Measurements from ENCODE around the gene ATP10A. TPM values are rescaled to one million over a fixed set of nuclear protein-coding genes. Genes with fewer than 3 reads are reported as not detected.

Gene ATP10A
- total RNA-seq, 6 experiments from 2014 or later, result 31.0 to 39.5 (median 33.9) TPM

DNA sequence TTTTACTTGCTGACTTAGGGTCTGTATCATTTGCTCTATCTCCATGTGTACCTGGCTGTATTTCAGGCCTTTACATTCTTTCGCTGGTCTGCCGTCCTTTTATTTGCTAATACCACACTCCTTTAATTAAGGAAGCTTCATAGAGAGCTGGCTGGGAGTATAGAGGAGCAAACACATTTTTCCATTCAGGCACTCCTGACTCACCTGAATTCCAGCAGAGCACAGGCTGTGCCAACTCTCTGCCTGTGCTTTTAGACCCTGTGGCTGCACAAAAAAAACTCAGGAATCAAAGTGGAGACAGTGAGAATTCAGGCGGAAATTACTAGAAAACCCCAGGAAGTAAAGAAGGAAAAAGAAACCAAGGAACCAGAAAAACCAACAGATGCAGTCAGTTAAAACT is 29.0 kb upstream of the ATP10A start:
- peaks cover 45% of the 10 kb centered on the region for H3K4me1 Mint-ChIP-seq (ENCODE audit: low read depth)
- no peaks in the 10 kb centered on the region for H3K9me3 Mint-ChIP-seq
- no peaks in the 10 kb centered on the region; the same call in 1 of the 2 replicates for H3K27me3 Mint-ChIP-seq (ENCODE audit: insufficient read depth)
- peak overlapping the region; percentile 78 for H3K27ac Mint-ChIP-seq
- DNase-seq, result peak; percentile 28
- peak overlapping the region; percentile 52 for H3K4me3 Mint-ChIP-seq
- no peaks in the 10 kb centered on the region for H3K36me3 Mint-ChIP-seq (ENCODE audit: low read depth)
- TF ChIP-seq, protein P1, sequence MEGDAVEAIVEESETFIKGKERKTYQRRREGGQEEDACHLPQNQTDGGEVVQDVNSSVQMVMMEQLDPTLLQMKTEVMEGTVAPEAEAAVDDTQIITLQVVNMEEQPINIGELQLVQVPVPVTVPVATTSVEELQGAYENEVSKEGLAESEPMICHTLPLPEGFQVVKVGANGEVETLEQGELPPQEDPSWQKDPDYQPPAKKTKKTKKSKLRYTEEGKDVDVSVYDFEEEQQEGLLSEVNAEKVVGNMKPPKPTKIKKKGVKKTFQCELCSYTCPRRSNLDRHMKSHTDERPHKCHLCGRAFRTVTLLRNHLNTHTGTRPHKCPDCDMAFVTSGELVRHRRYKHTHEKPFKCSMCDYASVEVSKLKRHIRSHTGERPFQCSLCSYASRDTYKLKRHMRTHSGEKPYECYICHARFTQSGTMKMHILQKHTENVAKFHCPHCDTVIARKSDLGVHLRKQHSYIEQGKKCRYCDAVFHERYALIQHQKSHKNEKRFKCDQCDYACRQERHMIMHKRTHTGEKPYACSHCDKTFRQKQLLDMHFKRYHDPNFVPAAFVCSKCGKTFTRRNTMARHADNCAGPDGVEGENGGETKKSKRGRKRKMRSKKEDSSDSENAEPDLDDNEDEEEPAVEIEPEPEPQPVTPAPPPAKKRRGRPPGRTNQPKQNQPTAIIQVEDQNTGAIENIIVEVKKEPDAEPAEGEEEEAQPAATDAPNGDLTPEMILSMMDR (IDR thresholded peaks at IDR 0.05), result no peak

DNA sequence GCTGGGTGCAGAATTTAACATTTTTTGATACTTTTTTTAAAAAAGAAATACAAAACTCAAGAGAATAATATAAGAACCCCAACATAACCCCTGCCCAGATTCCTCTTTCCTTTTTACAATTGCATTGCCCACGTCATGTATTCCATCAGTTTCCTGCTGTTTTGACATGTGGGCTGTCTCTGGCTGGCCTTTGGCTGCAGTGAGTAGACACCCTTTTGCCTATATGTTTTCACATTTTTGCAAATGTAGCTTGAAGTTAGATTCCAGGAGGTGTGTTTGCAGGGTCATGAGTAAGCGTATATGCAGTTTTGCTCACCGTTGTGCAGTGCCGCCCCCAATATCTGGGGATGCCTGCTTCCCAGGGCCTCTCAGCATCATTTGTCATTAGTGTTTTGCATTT is 28.0 kb upstream of the ATP10A start:
- Mint-ChIP-seq H3K27me3 (ENCODE audit: insufficient read depth) (no peaks in the 10 kb centered on the region; the same call in 1 of the 2 replicates), H3K27ac (no peak overlapping the region), H3K4me3 (no peak overlapping the region), H3K9me3 (no peaks in the 10 kb centered on the region), H3K4me1 (ENCODE audit: low read depth) (peaks cover 51% of the 10 kb centered on the region), H3K36me3 (ENCODE audit: low read depth) (no peaks in the 10 kb centered on the region)
- TF ChIP-seq, protein P1 (IDR thresholded peaks at IDR 0.05), result no peak
- no peak for DNase-seq

DNA sequence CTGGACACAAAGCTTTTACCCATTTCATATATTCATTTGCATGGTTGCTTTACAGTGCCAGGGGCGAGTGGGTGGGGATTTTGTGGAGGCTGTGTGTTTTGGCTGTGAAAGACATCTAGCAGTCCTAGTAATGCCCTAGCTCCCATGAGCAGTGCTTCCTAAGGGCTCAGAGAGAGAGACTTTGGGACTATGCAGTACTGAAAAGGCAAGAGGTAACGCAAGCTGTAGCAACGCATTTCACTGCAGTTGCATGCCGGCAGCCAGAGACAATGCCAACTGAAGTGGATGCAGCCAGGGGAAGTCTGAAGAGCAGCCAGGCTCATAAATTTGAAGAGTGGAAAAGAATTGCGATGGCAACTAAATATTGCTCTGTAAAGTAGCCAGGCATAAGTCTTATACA is 27.4 kb upstream of the ATP10A start:
- H3K4me1 Mint-ChIP-seq (ENCODE audit: low read depth), result peaks cover 54% of the 10 kb centered on the region
- no peaks in the 10 kb centered on the region; the same call in 1 of the 2 replicates for H3K27me3 Mint-ChIP-seq (ENCODE audit: insufficient read depth)
- H3K4me3 Mint-ChIP-seq, result no peak overlapping the region
- DNase-seq, result no peak
- no peak overlapping the region for H3K27ac Mint-ChIP-seq
- no peaks in the 10 kb centered on the region for H3K9me3 Mint-ChIP-seq
- TF ChIP-seq, protein P1 (IDR thresholded peaks at IDR 0.05), result no peak
- no peaks in the 10 kb centered on the region for H3K36me3 Mint-ChIP-seq (ENCODE audit: low read depth)

DNA sequence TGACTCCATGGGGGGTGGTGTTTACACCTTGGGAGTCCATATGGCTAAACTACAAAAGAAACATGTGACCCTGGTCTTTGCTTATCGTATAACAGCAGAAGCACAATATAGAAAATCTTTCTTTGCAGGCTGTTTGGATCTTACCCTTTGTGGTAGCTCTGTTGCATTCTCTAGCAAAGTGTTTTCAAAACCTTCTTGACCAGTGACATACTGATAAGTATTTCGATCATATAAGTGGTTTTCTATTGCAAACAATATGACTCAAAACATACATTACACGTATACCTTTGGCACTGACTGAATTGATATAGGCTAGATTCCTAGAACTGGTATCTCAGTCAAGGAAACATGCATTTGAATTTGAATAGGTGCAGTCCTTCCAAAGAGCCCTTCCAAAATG is 24.7 kb upstream of the ATP10A start:
- Mint-ChIP-seq H3K27me3 (ENCODE audit: insufficient read depth) (no peaks in the 10 kb centered on the region; the same call in 1 of the 2 replicates), H3K9me3 (no peaks in the 10 kb centered on the region), H3K4me3 (no peak overlapping the region), H3K36me3 (ENCODE audit: low read depth) (no peaks in the 10 kb centered on the region), H3K27ac (no peak overlapping the region), H3K4me1 (ENCODE audit: low read depth) (peaks cover 56% of the 10 kb centered on the region)
- no peak for DNase-seq
- TF ChIP-seq, protein P1 (IDR thresholded peaks at IDR 0.05), result no peak

DNA sequence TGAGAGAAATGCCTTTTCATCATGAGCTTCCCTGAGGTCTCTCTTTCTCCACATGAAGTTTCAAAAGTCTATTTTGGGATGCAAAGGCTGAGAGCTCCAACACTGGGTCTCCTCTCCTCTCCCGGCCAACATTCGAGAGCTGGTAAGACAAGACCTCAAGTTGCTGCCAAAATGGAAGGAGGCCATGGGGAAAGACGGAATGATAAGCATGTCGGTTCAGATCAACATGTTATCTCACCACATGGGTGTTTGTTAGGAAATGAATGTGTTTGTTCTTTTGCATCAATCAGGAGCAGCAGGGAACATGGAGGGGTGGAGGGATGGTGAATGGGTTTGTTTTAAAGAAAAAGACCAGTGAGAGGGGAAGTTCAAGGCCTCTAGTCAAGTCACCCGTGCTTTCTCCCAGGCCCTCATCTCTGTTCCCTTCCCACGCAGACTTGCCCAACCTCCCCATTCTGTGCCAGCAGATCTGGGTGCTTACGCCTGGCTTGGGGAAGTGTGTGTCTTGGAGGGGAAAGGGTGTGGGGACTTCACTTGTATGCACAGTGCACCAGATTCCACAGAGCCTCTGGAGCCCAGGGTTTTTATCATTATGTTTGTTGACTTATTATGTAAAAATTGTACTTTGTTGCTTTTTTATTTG is 23.5 kb upstream of the ATP10A start:
- TF ChIP-seq, protein P1 (IDR thresholded peaks at IDR 0.05), result no peak
- no peak overlapping the region for H3K27ac Mint-ChIP-seq
- DNase-seq, result no peak
- H3K36me3 Mint-ChIP-seq (ENCODE audit: low read depth), result no peaks in the 10 kb centered on the region
- H3K9me3 Mint-ChIP-seq, result no peaks in the 10 kb centered on the region
- no peaks in the 10 kb centered on the region; the same call in 1 of the 2 replicates for H3K27me3 Mint-ChIP-seq (ENCODE audit: insufficient read depth)
- peaks cover 56% of the 10 kb centered on the region for H3K4me1 Mint-ChIP-seq (ENCODE audit: low read depth)
- H3K4me3 Mint-ChIP-seq, result no peak overlapping the region
